CD4-positive, alpha-beta T cell treated with Interleukin-4 for 1 hour (primary cell): ENCODE data around the gene AGAP1.

ENCODE experiments used
- DNase-seq, 2 donors: peaks; one replicate each; pipeline ENCODE4 v3.0.0-alpha.2; 2020 to 2022

The AGAP1 gene

GRCh38 chr2:235641956-235642355, 148.1 kb downstream of the AGAP1 start:
- no peak for DNase-seq

- DNase-seq = no peak
Measured at GRCh38 chr2:235642446-235643098, 148.7 kb downstream of the AGAP1 start.

- no peak for DNase-seq
Measured at GRCh38 chr2:235643680-235644511, 150.1 kb downstream of the AGAP1 start.

- no peak for DNase-seq
Measured at GRCh38 chr2:235647264-235647663, 153.4 kb downstream of the AGAP1 start.

GRCh38 chr2:235647877-235648276, 154.0 kb downstream of the AGAP1 start:
- no peak for DNase-seq

- no peak for DNase-seq
Measured at GRCh38 chr2:235649418-235649817, 155.6 kb downstream of the AGAP1 start.

GRCh38 chr2:235651643-235652042, 157.8 kb downstream of the AGAP1 start:
- DNase-seq = no peak

- no peak for DNase-seq
Measured at GRCh38 chr2:235654103-235654813, 160.4 kb downstream of the AGAP1 start.

GRCh38 chr2:235658351-235659174, 164.7 kb downstream of the AGAP1 start:
- no peak for DNase-seq

GRCh38 chr2:235659767-235660322, 166.0 kb downstream of the AGAP1 start:
- no peak for DNase-seq

GRCh38 chr2:235660484-235661082, 166.7 kb downstream of the AGAP1 start:
- no peak for DNase-seq

- no peak for DNase-seq
Measured at GRCh38 chr2:235661167-235661937, 167.5 kb downstream of the AGAP1 start.

GRCh38 chr2:235661952-235662351, 168.1 kb downstream of the AGAP1 start:
- no peak for DNase-seq

- DNase-seq = no peak
Measured at GRCh38 chr2:235663875-235664274, 170.0 kb downstream of the AGAP1 start.

GRCh38 chr2:235665661-235666212, 171.9 kb downstream of the AGAP1 start:
- DNase-seq = no peak

- peak in 1 of 2 donors; percentile 60 for DNase-seq
Measured at GRCh38 chr2:235666213-235666781, 172.5 kb downstream of the AGAP1 start.

GRCh38 chr2:235668782-235669181, 174.9 kb downstream of the AGAP1 start:
- DNase-seq = no peak

GRCh38 chr2:235669269-235669831, 175.5 kb downstream of the AGAP1 start:
- peak; percentile 40 to 59 for DNase-seq

GRCh38 chr2:235669983-235670962, 176.4 kb downstream of the AGAP1 start:
- no peak for DNase-seq
